GM23248 (cell line): ENCODE data around the gene KRTAP4-16.

Source experiments
- EZH2 ChIP-seq: fragments of 200-600 bp; sonication (generic); IDR thresholded peaks from 2 replicates; pipeline ENCODE4 v1.6.1; 2018; ENCODE audit warnings: antibody characterized with exemption, mild to moderate bottlenecking; ENCODE audit not compliant: insufficient read depth, poor library complexity, severe bottlenecking
- EZH2phosphoT487 ChIP-seq: fragments of 200-600 bp; sonication (generic); IDR thresholded peaks from 2 replicates; pipeline ENCODE4 v1.6.1; 2018; ENCODE audit warnings: antibody characterized with exemption, moderate library complexity, mild to moderate bottlenecking, low read depth; ENCODE audit not compliant: insufficient read depth

DNA sequence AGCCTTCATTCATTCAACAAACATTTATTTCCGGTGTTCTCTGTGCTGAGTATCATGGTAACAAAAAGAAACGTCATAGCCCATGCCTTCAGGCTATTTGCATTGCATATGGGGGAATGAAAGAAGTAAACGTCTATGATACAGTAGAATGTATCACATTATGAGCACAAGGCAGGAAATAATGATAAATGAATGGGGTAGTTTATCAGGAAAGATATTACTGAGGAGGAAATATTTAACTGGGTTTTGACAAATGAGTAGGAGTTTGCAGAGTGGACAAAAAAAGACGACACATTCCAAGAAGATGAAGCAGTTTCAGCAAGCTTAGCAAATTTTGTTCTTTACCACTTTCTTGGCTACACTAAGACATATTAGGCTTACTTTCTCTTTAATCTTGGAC is 19.4 kb downstream of the KRTAP4-16 start:
- TF ChIP-seq EZH2 (no peak), EZH2phosphoT487 (no peak)
